Mesenchymal stem cell (in vitro differentiated cells and primary cell): ENCODE measurements around the gene N4BP3.

Experiments used
- DNase-seq: peaks from one replicate; pipeline ENCODE4 v3.0.0-alpha.2; 2013
- H2AFZ ChIP-seq: one replicate; pipeline ENCODE4 v1.6.1; 2013; ENCODE audit warnings: low read depth, mild to moderate bottlenecking, control low read depth, inconsistent platforms, low read length, moderate library complexity
- H2AK5ac ChIP-seq: 2 replicates; pipeline ENCODE4 v1.6.1; 2013; ENCODE audit warnings: low read length, moderate library complexity, mild to moderate bottlenecking, inconsistent platforms; ENCODE audit not compliant: severe bottlenecking
- H2BK120ac ChIP-seq: one replicate; pipeline ENCODE4 v1.6.1; 2013; ENCODE audit warnings: low read depth, mild to moderate bottlenecking, inconsistent platforms, low read length, moderate library complexity
- H2BK12ac ChIP-seq, 2 experiments: one replicate each; pipeline ENCODE4 v1.6.1; 2013; ENCODE audit warnings: inconsistent platforms in 2 of 2, low read length in 2 of 2, mild to moderate bottlenecking in 2 of 2, moderate library complexity in 2 of 2, control low read depth in 1 of 2
- H2BK15ac ChIP-seq: one replicate; pipeline ENCODE4 v1.6.1; 2013; ENCODE audit warnings: mild to moderate bottlenecking, low read depth, inconsistent platforms; ENCODE audit not compliant: poor library complexity, severe bottlenecking
- H2BK5ac ChIP-seq: 2 replicates; pipeline ENCODE4 v1.6.1; 2013; ENCODE audit warnings: low read depth, mild to moderate bottlenecking, low read length, control low read depth, inconsistent platforms; ENCODE audit not compliant: poor library complexity, severe bottlenecking
- H3K14ac ChIP-seq, 2 experiments: one replicate each; pipeline ENCODE4 v1.6.1; 2013; ENCODE audit warnings: inconsistent platforms in 2 of 2, low read length in 2 of 2, control low read depth in 1 of 2, mild to moderate bottlenecking in 1 of 2, moderate library complexity in 1 of 2
- H3K18ac ChIP-seq, 2 experiments: one replicate each; pipeline ENCODE4 v1.6.1; 2013; ENCODE audit warnings: inconsistent platforms in 2 of 2, low read length in 2 of 2, control low read depth in 1 of 2, low read depth in 1 of 2, mild to moderate bottlenecking in 1 of 2
- H3K23ac ChIP-seq, 2 experiments: one replicate each; pipeline ENCODE4 v1.6.1; 2013; ENCODE audit warnings: inconsistent platforms in 2 of 2, low read length in 2 of 2, mild to moderate bottlenecking in 2 of 2, moderate library complexity in 2 of 2, control low read depth in 1 of 2
- H3K27ac ChIP-seq: 2 replicates; pipeline ENCODE4 v1.5.1; 2013; ENCODE audit warnings: mild to moderate bottlenecking, moderate library complexity, low read length, control low read depth, inconsistent platforms; ENCODE audit not compliant: poor library complexity, severe bottlenecking
- H3K27me3 ChIP-seq, 2 experiments: 2 replicates each; pipeline versions ENCODE4 v1.6.1 to v1.7.0; 2013; ENCODE audit warnings: low read length in 2 of 2, mild to moderate bottlenecking in 2 of 2, moderate library complexity in 2 of 2, control low read depth in 1 of 2, inconsistent platforms in 1 of 2; ENCODE audit not compliant: control insufficient read depth in 1 of 2, insufficient read depth in 1 of 2
- H3K36me3 ChIP-seq, 2 experiments: 2 replicates each; pipeline versions ENCODE4 v1.6.1 to v1.7.0; 2013; ENCODE audit warnings: low read length in 2 of 2, control low read depth in 1 of 2, inconsistent platforms in 1 of 2, low read depth in 1 of 2, mild to moderate bottlenecking in 1 of 2; ENCODE audit not compliant: insufficient read depth in 2 of 2, control insufficient read depth in 1 of 2
- H3K4ac ChIP-seq, 2 experiments: one replicate each; pipeline ENCODE4 v1.6.1; 2013; ENCODE audit warnings: inconsistent platforms in 2 of 2, low read length in 2 of 2, mild to moderate bottlenecking in 2 of 2, moderate library complexity in 2 of 2, control low read depth in 1 of 2, low read depth in 1 of 2
- H3K4me1 ChIP-seq: 2 replicates; pipeline ENCODE4 v1.6.1; 2013; ENCODE audit warnings: low read depth, low read length, control low read depth; ENCODE audit not compliant: control insufficient read depth, insufficient read depth
- H3K4me2 ChIP-seq: 2 replicates; pipeline ENCODE4 v1.6.1; 2013; ENCODE audit warnings: low read length, mild to moderate bottlenecking, inconsistent platforms; ENCODE audit not compliant: poor library complexity, severe bottlenecking
- H3K4me3 ChIP-seq, 2 experiments: 2 replicates each; pipeline versions ENCODE4 v1.5.1 to v1.7.0; 2013; ENCODE audit warnings: low read length in 2 of 2, mild to moderate bottlenecking in 2 of 2, control low read depth in 1 of 2, low read depth in 1 of 2; ENCODE audit not compliant: insufficient read depth in 1 of 2
- H3K79me1 ChIP-seq: replicated peaks from 2 replicates; pipeline ENCODE4 v1.6.1; 2013; ENCODE audit warnings: mild to moderate bottlenecking, control low read depth, low read length, inconsistent platforms; ENCODE audit not compliant: poor library complexity, severe bottlenecking
- H3K9ac ChIP-seq: 2 replicates; pipeline ENCODE4 v1.7.0; 2013; ENCODE audit warnings: mild to moderate bottlenecking, low read length, moderate library complexity
- H3K9me3 ChIP-seq: 2 replicates; pipeline ENCODE4 v1.7.0; 2013; ENCODE audit warnings: mild to moderate bottlenecking, low read length; ENCODE audit not compliant: control insufficient read depth
- H4K8ac ChIP-seq: one replicate; pipeline ENCODE4 v1.6.1; 2013; ENCODE audit warnings: inconsistent platforms, mild to moderate bottlenecking, low read length, moderate library complexity
- H4K91ac ChIP-seq: one replicate; pipeline ENCODE4 v1.6.1; 2013; ENCODE audit warnings: mild to moderate bottlenecking, low read length, inconsistent platforms
- WGBS: methylation state at CpG from one replicate; pipeline ENCODE4 v1.1.7; 2013; ENCODE audit warnings: mixed read lengths; 5-methylcytosine and 5-hydroxymethylcytosine counted together

N4BP3 gene

GRCh38 chr5:178114325-178115135 is 1.2 kb downstream of the N4BP3 start:
- no peak overlapping the region for H2BK15ac ChIP-seq
- 14% methylated on average over 28 of the region's 28 CpGs for WGBS

GRCh38 chr5:178115136-178115813 is 1.9 kb downstream of the N4BP3 start:
- Histone ChIP-seq H3K27ac (no peak overlapping the region), H3K4me2 (no peak overlapping the region)

More at GRCh38 chr5:178114325-178115135, 1.2 kb downstream of the N4BP3 start:
- no peak for DNase-seq
- Histone ChIP-seq H2AK5ac (no peak overlapping the region), H3K27ac (no peak overlapping the region), H3K4me3 (no peak overlapping the region), H3K27me3 (peaks cover 27 to 58% of the 10 kb centered on the region in 2 experiments), H3K4me2 (peak overlapping the region; percentile 94), H3K4ac (no peak overlapping the region), H4K8ac (no peak overlapping the region), H2AFZ (no peak overlapping the region), H3K18ac (no peak overlapping the region), H2BK12ac (no peak overlapping the region), H3K9me3 (peaks cover 3% of the 10 kb centered on the region), H2BK5ac (no peak overlapping the region), H3K79me1 (no peaks in the 10 kb centered on the region), H4K91ac (no peak overlapping the region), H3K36me3 (no peaks in the 10 kb centered on the region), H3K23ac (no peak overlapping the region), H3K9ac (no peak overlapping the region), H3K4me1 (peaks cover 30% of the 10 kb centered on the region), H3K14ac (no peak overlapping the region), H2BK120ac (no peak overlapping the region)

GRCh38 chr5:178115814-178116142 is 2.4 kb downstream of the N4BP3 start:
- Histone ChIP-seq H3K4me2 (no peak overlapping the region), H2AK5ac (no peak overlapping the region), H3K14ac (no peak overlapping the region), H2BK15ac (no peak overlapping the region), H3K9me3 (peaks cover 3% of the 10 kb centered on the region), H3K4me1 (peaks cover 30% of the 10 kb centered on the region), H2BK12ac (no peak overlapping the region), H3K36me3 (no peaks in the 10 kb centered on the region), H3K4ac (no peak overlapping the region), H4K91ac (no peak overlapping the region), H3K4me3 (no peak overlapping the region), H4K8ac (no peak overlapping the region), H3K79me1 (no peaks in the 10 kb centered on the region), H3K9ac (no peak overlapping the region), H3K18ac (no peak overlapping the region), H3K27ac (no peak overlapping the region), H2BK120ac (no peak overlapping the region), H3K27me3 (peaks cover 27 to 64% of the 10 kb centered on the region in 2 experiments), H3K23ac (no peak overlapping the region), H2AFZ (no peak overlapping the region), H2BK5ac (no peak overlapping the region)
- WGBS: 26% methylated on average over 4 of the region's 7 CpGs
- DNase-seq: no peak

More at GRCh38 chr5:178115136-178115813, 1.9 kb downstream of the N4BP3 start:
- H2AFZ ChIP-seq: no peak overlapping the region
- H3K9me3 ChIP-seq: peaks cover 3% of the 10 kb centered on the region
- DNase-seq: no peak
- peaks cover 30% of the 10 kb centered on the region for H3K4me1 ChIP-seq
- H3K18ac ChIP-seq: no peak overlapping the region
- H3K27me3 ChIP-seq: peaks cover 27 to 59% of the 10 kb centered on the region in 2 experiments
- H3K4ac ChIP-seq: no peak overlapping the region
- no peak overlapping the region for H2BK15ac ChIP-seq
- H3K14ac ChIP-seq: no peak overlapping the region
- no peak overlapping the region for H3K23ac ChIP-seq
- H3K79me1 ChIP-seq: no peaks in the 10 kb centered on the region
- H4K8ac ChIP-seq: no peak overlapping the region
- H3K9ac ChIP-seq: no peak overlapping the region
- H2BK12ac ChIP-seq: no peak overlapping the region
- no peak overlapping the region for H2AK5ac ChIP-seq
- no peak overlapping the region for H2BK120ac ChIP-seq
- WGBS: 37% methylated on average over 12 of the region's 12 CpGs
- H3K36me3 ChIP-seq: no peaks in the 10 kb centered on the region
- H3K4me3 ChIP-seq: no peak overlapping the region
- H4K91ac ChIP-seq: no peak overlapping the region
- no peak overlapping the region for H2BK5ac ChIP-seq

GRCh38 chr5:178116143-178116885 is 3.0 kb downstream of the N4BP3 start:
- no peak overlapping the region for H3K27ac ChIP-seq
- DNase-seq: no peak
- H3K18ac ChIP-seq: no peak overlapping the region
- peak overlapping the region in 1 of 2 experiments; percentile 26 for H3K14ac ChIP-seq
- peak overlapping the region; percentile 34 for H4K91ac ChIP-seq
- H2BK5ac ChIP-seq: no peak overlapping the region
- no peak overlapping the region for H3K23ac ChIP-seq
- H3K27me3 ChIP-seq: peaks cover 27 to 68% of the 10 kb centered on the region in 2 experiments
- H3K4me3 ChIP-seq: no peak overlapping the region
- no peak overlapping the region for H2BK15ac ChIP-seq
- 67% methylated on average over 21 of the region's 22 CpGs for WGBS
- H3K4me2 ChIP-seq: no peak overlapping the region
- no peak overlapping the region for H2BK12ac ChIP-seq
- no peak overlapping the region for H2BK120ac ChIP-seq
- no peak overlapping the region for H2AFZ ChIP-seq
- H3K4me1 ChIP-seq: peaks cover 30% of the 10 kb centered on the region
- H3K4ac ChIP-seq: no peak overlapping the region
- no peaks in the 10 kb centered on the region for H3K79me1 ChIP-seq
- no peak overlapping the region for H3K9ac ChIP-seq
- no peak overlapping the region for H4K8ac ChIP-seq
- peaks cover 3% of the 10 kb centered on the region for H3K9me3 ChIP-seq
- H3K36me3 ChIP-seq: no peaks in the 10 kb centered on the region
- H2AK5ac ChIP-seq: no peak overlapping the region
